K562 (cell line): ENCODE measurements around the gene LMCD1. TPM values are rescaled to one million over a fixed set of nuclear protein-coding genes. Genes with fewer than 3 reads are reported as not detected.
A peak's percentile ranks its signal among the peaks of the same experiment; 100 is the strongest.

ENCODE experiments used
- ATAC-seq: fragments of 200-7000 bp; cut with Tn5 transposase; 3 replicates; pipeline ENCODE4 v1.9.1; 2020; ENCODE audit warnings: moderate library complexity
- BruUV-seq: library from RNA; stranded (reverse); fragments of 400-500 nt; replicated peaks from 2 replicates; lab custom pipeline; 2021; lab: Mats Ljungman, UMichigan
- CTCF ChIA-PET: fragments of 300-600 bp; formaldehyde crosslinking; extraction: SDS; loops from one replicate; lab custom pipeline; 2021; ENCODE audit warnings: low intra/inter-chr PET ratio; lab: Yijun Ruan, JAX
- POLR2A ChIA-PET: fragments of 300-600, 350-650 bp; sonication (Branson Sonifier 250); formaldehyde crosslinking; extraction: SDS; loops from one replicate; lab custom pipeline; 2021; ENCODE audit warnings: antibody characterized with exemption, inconsistent platforms; lab: Yijun Ruan, JAX
- DNase-seq, 4 experiments: peaks; one replicate each; pipeline versions ENCODE4 v3.0.0 to v3.0.0-alpha.2; 2011 to 2018; ENCODE audit warnings: low spot score in 3 of 4, mixed read lengths in 3 of 4; ENCODE audit errors: extremely low read depth in 1 of 4
- FAIRE-seq: peaks from 2 replicates; lab custom pipeline; 2011; peaks lifted over from hg19 to GRCh38; lab: Jason Lieb, UNC
- H2AFZ ChIP-seq: 2 replicates; pipeline ENCODE4 v1.6.0; 2011; ENCODE audit warnings: low read depth, low read length, control low read depth, inconsistent platforms
- H3K27ac ChIP-seq: fragments of 200-600 bp; 3 replicates; pipeline ENCODE4 v1.8.0; 2011; ENCODE audit warnings: low read depth, mild to moderate bottlenecking, control low read depth, inconsistent platforms, low read length, moderate library complexity, mixed read lengths; ENCODE audit errors: extremely low read depth
- H3K27me3 ChIP-seq, 2 experiments: fragments of 300-600 bp in 1 of 2; 2 replicates in 1 of 2; 3 replicates in 1 of 2; pipeline versions ENCODE4 v1.6.0 to v1.8.0; 2011; ENCODE audit warnings: inconsistent platforms in 2 of 2, low read length in 2 of 2, mild to moderate bottlenecking in 1 of 2, mixed read lengths in 1 of 2, moderate library complexity in 1 of 2; ENCODE audit not compliant: control insufficient read depth in 2 of 2, insufficient read depth in 2 of 2
- H3K36me3 ChIP-seq: fragments of 300-600 bp; 3 replicates; pipeline ENCODE4 v1.8.0; 2011; ENCODE audit warnings: mild to moderate bottlenecking, low read length, inconsistent platforms; ENCODE audit not compliant: control insufficient read depth, insufficient read depth
- H3K4me1 ChIP-seq, 2 experiments: fragments of 200-600 bp in 1 of 2; replicated peaks in 1 of 2; 2 replicates in 1 of 2; 3 replicates in 1 of 2; pipeline versions ENCODE4 v1.5.1 to v1.8.0; 2011; ENCODE audit warnings: inconsistent platforms in 2 of 2, low read length in 2 of 2, mild to moderate bottlenecking in 1 of 2, mixed read lengths in 1 of 2, moderate library complexity in 1 of 2; ENCODE audit not compliant: control insufficient read depth in 2 of 2, insufficient read depth in 2 of 2
- H3K4me2 ChIP-seq: 2 replicates; pipeline ENCODE4 v1.6.1; 2011; ENCODE audit warnings: low read length, control low read depth, inconsistent platforms, mixed read lengths; ENCODE audit not compliant: insufficient read depth
- H3K4me3 ChIP-seq: fragments of 200-600 bp; sonication (generic), shearing (Covaris generic); 2 replicates; pipeline ENCODE4 v1.5.1; 2016; ENCODE audit warnings: control low read depth, inconsistent platforms
- H3K79me2 ChIP-seq: fragments of 200-600 bp; 3 replicates; pipeline ENCODE4 v1.8.0; 2011; ENCODE audit warnings: low read length, inconsistent platforms; ENCODE audit not compliant: control insufficient read depth, insufficient read depth
- H3K9ac ChIP-seq, 2 experiments: 2 replicates each; pipeline versions ENCODE4 v1.6.0 to v1.6.1; 2011; ENCODE audit warnings: low read depth in 2 of 2, low read length in 2 of 2, control low read depth in 1 of 2, inconsistent platforms in 1 of 2, mild to moderate bottlenecking in 1 of 2, mixed read lengths in 1 of 2; ENCODE audit not compliant: insufficient read depth in 1 of 2
- H3K9me1 ChIP-seq: one replicate; pipeline ENCODE4 v1.6.0; 2011; ENCODE audit warnings: inconsistent platforms, mild to moderate bottlenecking, low read length, moderate library complexity; ENCODE audit not compliant: control insufficient read depth, insufficient read depth
- H3K9me3 ChIP-seq: replicated peaks from 2 replicates; pipeline ENCODE4 v1.5.1; 2011; ENCODE audit warnings: low read depth, low read length, inconsistent platforms; ENCODE audit not compliant: control insufficient read depth, insufficient read depth
- H4K20me1 ChIP-seq: replicated peaks from 2 replicates; pipeline ENCODE4 v1.6.1; 2011; ENCODE audit warnings: low read length, inconsistent platforms, mixed read lengths; ENCODE audit not compliant: control insufficient read depth, insufficient read depth
- ARID1B ChIP-seq: fragments of 450-650 bp; IDR thresholded peaks from 2 replicates; pipeline ENCODE4 v1.6.1; 2016; ENCODE audit warnings: antibody characterized with exemption, mild to moderate bottlenecking, inconsistent platforms
- ATF4 ChIP-seq: fragments of 450-650 bp; formaldehyde crosslinking; IDR thresholded peaks from 2 replicates; pipeline ENCODE4 v1.4.0; 2022; ENCODE audit warnings: mild to moderate bottlenecking, moderate library complexity
- C11orf30 ChIP-seq: fragments of 450-650 bp; IDR thresholded peaks from 2 replicates; pipeline ENCODE4 v1.6.1; 2016; ENCODE audit warnings: low read depth, mild to moderate bottlenecking
- FOSL1 ChIP-seq: fragments of 200-800 bp; sonication (Bioruptor generic); conservative IDR thresholded peaks from 2 replicates; pipeline ENCODE4 v1.6.1; 2016; ENCODE audit warnings: missing genetic modification characterization, missing compliant biosample characterization
- HNRNPK ChIP-seq: fragments of 200-400 bp; formaldehyde crosslinking; IDR thresholded peaks from one replicate; pipeline ENCODE4 v1.6.1; 2018; ENCODE audit warnings: mild to moderate bottlenecking, low read depth, low read length; ENCODE audit not compliant: poor library complexity, severe bottlenecking
- KAT2B ChIP-seq: IDR thresholded peaks from one replicate; pipeline ENCODE4 v1.6.1; 2012; ENCODE audit warnings: low read depth, mild to moderate bottlenecking, control low read depth, inconsistent platforms, low read length, moderate library complexity
- MCM5 ChIP-seq: fragments of 450-650 bp; IDR thresholded peaks from 2 replicates; pipeline ENCODE4 v1.6.1; 2016; ENCODE audit warnings: low read depth
- PRDM10 ChIP-seq: fragments of 450-650 bp; IDR thresholded peaks from 2 replicates; pipeline ENCODE4 v1.6.1; 2018; ENCODE audit not compliant: partially characterized antibody
- SNRNP70 ChIP-seq: fragments of 200-400 bp; formaldehyde crosslinking; optimal IDR thresholded peaks from 2 replicates; pipeline ENCODE3; 2017; ENCODE audit warnings: low read depth, low read length
- SP2 ChIP-seq: IDR thresholded peaks from 2 replicates; pipeline ENCODE4 v1.6.1; 2011; ENCODE audit warnings: mild to moderate bottlenecking, low read depth, low read length, moderate library complexity; ENCODE audit not compliant: poor library complexity, severe bottlenecking; ENCODE audit errors: extremely low read depth
- ZNF699 ChIP-seq: fragments of 250-450 bp; sonication (Bioruptor Pico); IDR thresholded peaks from 2 replicates; pipeline ENCODE4 v1.8.0; 2021; ENCODE audit warnings: mild to moderate bottlenecking, moderate library complexity; ENCODE audit not compliant: insufficient replicate concordance
- WGBS: fragments of 100-300 bp; shearing (Covaris generic); methylation state at CpG from one replicate; pipeline ENCODE4 v1.1.6; 2016; ENCODE audit warnings: low coverage, mixed read lengths; ENCODE audit not compliant: insufficient coverage; ENCODE audit errors: missing lambda C conversion rate; 5-methylcytosine and 5-hydroxymethylcytosine counted together
- in situ Hi-C: fragments of 300-500 bp; cut with MboI; formaldehyde crosslinking; loops from 4 replicates; pipeline ENCODE4 v1.15.0; 2018; ENCODE audit warnings: inconsistent platforms, mixed read lengths
- intact Hi-C: fragments of 100-400 bp; cut with micrococcal nuclease; formaldehyde crosslinking; loops from 2 replicates; pipeline ENCODE4 v1.14.2; 2022
- polyA plus RNA-seq, 8 experiments: library from polyadenylated mRNA; depleted of rRNA in 4 of 8; stranded (reverse) in 5 of 8; unstranded in 3 of 8; fragments of >200 nt; fragmentation: Nextera tagmentation in 2 of 8; fragmentation: Illumina TruSeq in 1 of 8; extraction: Ambion mirVana in 2 of 8; extraction: Trizol in 1 of 8; gene quantifications; 2 replicates each; pipeline versions ENCODE4 v1.2.1 to v1.2.3, GENCODE V29; 2011 to 2014; ENCODE audit warnings: inconsistent platforms in 1 of 8, missing spikeins in 1 of 8
- total RNA-seq, 7 experiments: library from RNA; depleted of rRNA in 6 of 7; stranded (reverse); fragments of >200 nt in 6 of 7; fragmentation: Illumina TruSeq in 2 of 7; extraction: Trizol in 2 of 7; gene quantifications; 2 replicates each; pipeline versions ENCODE4 v1.2.1 to v1.2.3, GENCODE V29; 2011 to 2021; ENCODE audit warnings: low replicate concordance in 1 of 7

Gene LMCD1
- total and polyA plus RNA-seq, 9 of the 15 experiments (the other 6 are each of a cell fraction or from before 2014, with no cell fraction given), result 0.60 TPM; not detected in 8

- TF ChIP-seq PRDM10, result no peak
- TF ChIP-seq MCM5, result no peak
Observed at GRCh38 chr3:8491271-8492144, 10.1 kb upstream of the LMCD1 start (continued).

GRCh38 chr3:8492744-8493511 is 8.7 kb upstream of the LMCD1 start:
- Histone ChIP-seq H3K9me3 (no peaks in the 10 kb centered on the region), H3K4me1 (no peaks in the 10 kb centered on the region), H3K36me3 (no peaks in the 10 kb centered on the region), H3K27me3 (0 out of 5 replicates have a peak, but pooled peaks cover 0 to 10% of the 10 kb centered on the region in 2 experiments), H3K27ac (no peak overlapping the region), H3K4me2 (no peak overlapping the region), H2AFZ (no peak overlapping the region), H3K9ac (no peak overlapping the region), H4K20me1 (no peaks in the 10 kb centered on the region), H3K9me1 (no peaks in the 10 kb centered on the region), H3K4me3 (no peak overlapping the region), H3K79me2 (no peaks in the 10 kb centered on the region)
- POLR2A ChIA-PET, result interaction anchor here (0.6 to 1.3 kb wide), 3 partner anchors 9 to 101 kb away, joined by 3 read pairs; partner anchors contain the start of gene LMCD1
- CTCF ChIA-PET, result no interaction called here
- in situ Hi-C loops, result no loop called here
- BruUV-seq, result no TSS peak
- FAIRE-seq (no peak), DNase-seq (peak in 1 of 4 experiments; percentile 4), ATAC-seq (no peak)
- intact Hi-C loops, result no loop called here
- WGBS, result 0% methylated on average over 7 of the region's 7 CpGs
- no peak for TF ChIP-seq SP2
- TF ChIP-seq KAT2B, result no peak
- no peak for TF ChIP-seq ZNF699
- TF ChIP-seq SNRNP70, result no peak
- 0 out of 2 replicates have a peak, but pooled peaks have one; percentile 8 for TF ChIP-seq ARID1B
- peak; percentile 87 for TF ChIP-seq FOSL1 (tag)
- no peak for TF ChIP-seq C11orf30
- no peak for TF ChIP-seq HNRNPK
- no peak for TF ChIP-seq ATF4 (CRISPR knock-in tag)
